Vagina (tissue), 2 donors: ENCODE measurements around the gene SH3BGRL2. TPM values are rescaled to one million over a fixed set of nuclear protein-coding genes. Genes with fewer than 3 reads are reported as not detected.

Experiments
- DNase-seq, 2 donors: peaks; one replicate each; pipeline ENCODE4 v3.0.0-alpha.2; 2017; ENCODE audit errors: extremely low spot score in 2 of 2
- H3K27ac ChIP-seq: fragments of 200-600 bp; sonication (generic); one replicate; pipeline ENCODE4 v1.5.1; 2019
- H3K27me3 ChIP-seq: fragments of 200-600 bp; sonication (generic); one replicate; pipeline ENCODE4 v1.5.1; 2019
- H3K36me3 ChIP-seq, 2 donors: fragments of 200-600 bp; sonication (generic); one replicate each; pipeline ENCODE4 v1.5.1; 2017 to 2019
- H3K4me1 ChIP-seq: fragments of 200-600 bp; sonication (generic); one replicate; pipeline ENCODE4 v1.5.1; 2019
- H3K4me3 ChIP-seq, 2 donors: fragments of 200-600 bp; sonication (generic); 1 replicate in 1 of 2; 2 replicates in 1 of 2; pipeline ENCODE4 v1.5.1; 2016 to 2019
- H3K9me3 ChIP-seq: fragments of 200-600 bp; sonication (generic); one replicate; pipeline ENCODE4 v1.5.1; 2019
- CTCF ChIP-seq, 3 experiments: fragments of 450-650 bp in 2 of 3; fragments of 200-600 bp in 1 of 3; sonication (generic) in 1 of 3; IDR thresholded peaks; one replicate each; pipeline ENCODE4 v1.5.1; 2017 to 2019; ENCODE audit warnings: antibody characterized with exemption in 3 of 3, mild to moderate bottlenecking in 2 of 3, moderate library complexity in 2 of 3
- POLR2A ChIP-seq, 2 donors: fragments of 450-650 bp; IDR thresholded peaks; one replicate each; pipeline ENCODE4 v1.6.1; 2017; ENCODE audit warnings: antibody characterized with exemption in 2 of 2, mild to moderate bottlenecking in 2 of 2, moderate library complexity in 2 of 2
- POLR2AphosphoS5 ChIP-seq, 2 donors: sonication (generic); formaldehyde crosslinking; IDR thresholded peaks; one replicate each; pipeline ENCODE4 v1.9.0; 2017; ENCODE audit warnings: antibody characterized with exemption in 2 of 2, mild to moderate bottlenecking in 2 of 2, low read depth in 1 of 2; ENCODE audit not compliant: insufficient read depth in 1 of 2
- intact Hi-C: fragments of 100-400 bp; cut with DNase I; formaldehyde crosslinking; loops from one replicate; pipeline ENCODE4 v1.15.1; 2023
- total RNA-seq: library from RNA; depleted of rRNA; stranded (reverse); fragments of >200 nt; gene quantifications from one replicate; pipeline ENCODE4 v1.2.3, GENCODE V29; 2016

SH3BGRL2 gene
- total RNA-seq, 1 donor from 2014 or later = 38.3 TPM

- no peaks in the 10 kb centered on the region for H3K36me3 ChIP-seq
- H3K27me3 ChIP-seq = no peaks in the 10 kb centered on the region
- no peak overlapping the region for H3K27ac ChIP-seq
- intact Hi-C loops = no loop called here
- TF ChIP-seq POLR2A (IDR thresholded peaks at IDR 0.05) = no peak
- TF ChIP-seq CTCF (IDR thresholded peaks at IDR 0.05) = no peak
- TF ChIP-seq POLR2AphosphoS5 (IDR thresholded peaks at IDR 0.05; ENCODE audit: insufficient read depth in 1 of 2, low read depth in 1 of 2) = no peak
- H3K4me1 ChIP-seq = no peaks in the 10 kb centered on the region
- H3K9me3 ChIP-seq = no peaks in the 10 kb centered on the region
- DNase-seq = no peak
- no peak overlapping the region for H3K4me3 ChIP-seq
These were observed 33.1 kb upstream of the SH3BGRL2 start for GRCh38 chr6:79598012-79598411.

DNA sequence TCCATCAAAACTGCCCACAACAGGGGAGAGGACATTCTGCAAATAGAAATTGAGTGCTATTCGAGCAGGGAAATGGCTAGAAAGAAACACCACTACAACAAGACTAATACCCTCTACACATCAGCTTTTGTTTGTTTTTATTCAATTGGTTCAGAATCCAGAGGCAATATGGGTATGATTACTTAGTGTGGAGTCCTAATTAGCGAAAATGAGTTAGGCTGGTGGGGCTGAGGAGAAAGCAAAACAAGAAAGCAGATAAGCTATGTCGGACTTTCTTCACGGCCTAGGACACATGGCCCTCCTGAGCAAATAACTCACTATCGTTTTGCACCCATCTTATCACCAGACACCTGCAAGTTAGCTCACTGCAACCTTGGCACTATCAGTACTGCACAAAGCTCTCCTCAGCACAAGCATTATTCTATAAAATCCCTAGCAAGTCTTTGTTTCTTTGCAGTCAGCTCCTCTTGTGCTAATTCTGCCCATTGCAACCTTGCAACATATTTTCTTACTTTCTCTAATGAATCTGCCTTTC is 31.3 kb upstream of the SH3BGRL2 start:
- TF ChIP-seq POLR2A (IDR thresholded peaks at IDR 0.05) = no peak
- no peak for TF ChIP-seq CTCF (IDR thresholded peaks at IDR 0.05)
- TF ChIP-seq POLR2AphosphoS5 (IDR thresholded peaks at IDR 0.05; ENCODE audit: insufficient read depth in 1 of 2, low read depth in 1 of 2) = no peak
- intact Hi-C loops = no loop called here
- Histone ChIP-seq H3K27me3 (no peaks in the 10 kb centered on the region), H3K4me3 (no peak overlapping the region), H3K36me3 (no peaks in the 10 kb centered on the region), H3K27ac (no peak overlapping the region), H3K9me3 (no peaks in the 10 kb centered on the region), H3K4me1 (no peaks in the 10 kb centered on the region)
- no peak for DNase-seq

GRCh38 chr6:79600313-79600712 is 30.8 kb upstream of the SH3BGRL2 start:
- Histone ChIP-seq H3K27me3 (no peaks in the 10 kb centered on the region), H3K36me3 (no peaks in the 10 kb centered on the region), H3K4me3 (no peak overlapping the region), H3K9me3 (no peaks in the 10 kb centered on the region), H3K4me1 (no peaks in the 10 kb centered on the region), H3K27ac (peak overlapping the region; percentile 34)
- intact Hi-C loops = no loop called here
- no peak for TF ChIP-seq POLR2A (IDR thresholded peaks at IDR 0.05)
- TF ChIP-seq POLR2AphosphoS5 (IDR thresholded peaks at IDR 0.05; ENCODE audit: insufficient read depth in 1 of 2, low read depth in 1 of 2) = no peak
- no peak for TF ChIP-seq CTCF (IDR thresholded peaks at IDR 0.05)
- no peak for DNase-seq

- TF ChIP-seq POLR2A (IDR thresholded peaks at IDR 0.05) (no peak), CTCF (IDR thresholded peaks at IDR 0.05) (no peak), POLR2AphosphoS5 (IDR thresholded peaks at IDR 0.05; ENCODE audit: insufficient read depth in 1 of 2, low read depth in 1 of 2) (no peak)
- intact Hi-C loops = no loop called here
- Histone ChIP-seq H3K9me3 (no peaks in the 10 kb centered on the region), H3K36me3 (no peaks in the 10 kb centered on the region), H3K27ac (peak overlapping the region; percentile 34), H3K4me3 (no peak overlapping the region), H3K27me3 (no peaks in the 10 kb centered on the region), H3K4me1 (no peaks in the 10 kb centered on the region)
- no peak for DNase-seq
These were observed 30.1 kb upstream of the SH3BGRL2 start for GRCh38 chr6:79600812-79601609.

GRCh38 chr6:79602859-79603258 is 28.3 kb upstream of the SH3BGRL2 start:
- Histone ChIP-seq H3K4me1 (no peaks in the 10 kb centered on the region), H3K27me3 (no peaks in the 10 kb centered on the region), H3K4me3 (no peak overlapping the region), H3K36me3 (no peaks in the 10 kb centered on the region), H3K27ac (no peak overlapping the region), H3K9me3 (no peaks in the 10 kb centered on the region)
- DNase-seq = no peak
- TF ChIP-seq POLR2A (IDR thresholded peaks at IDR 0.05) = no peak
- no peak for TF ChIP-seq POLR2AphosphoS5 (IDR thresholded peaks at IDR 0.05; ENCODE audit: insufficient read depth in 1 of 2, low read depth in 1 of 2)
- TF ChIP-seq CTCF (IDR thresholded peaks at IDR 0.05) = no peak
- intact Hi-C loops = no loop called here
